ENCODE data around the gene DENND1A.

The DENND1A gene

GRCh38 chr9:123606141-123606540, 323.8 kb downstream of the DENND1A start:
- no peak overlapping the region for H2AFZ ChIP-seq
- H3K79me2 ChIP-seq: no peaks in the 10 kb centered on the region
- H3K9ac ChIP-seq: no peak overlapping the region
- no peaks in the 10 kb centered on the region for H3K9me3 ChIP-seq (ENCODE audit: control insufficient read depth, low read length)
- H3K4me3 ChIP-seq (ENCODE audit: low read depth, low read length): no peak overlapping the region
- no peaks in the 10 kb centered on the region for H3K27me3 ChIP-seq (ENCODE audit: control insufficient read depth, insufficient read depth, low read length)
- H3K27ac ChIP-seq: no peak overlapping the region
- TF ChIP-seq, protein P1, sequence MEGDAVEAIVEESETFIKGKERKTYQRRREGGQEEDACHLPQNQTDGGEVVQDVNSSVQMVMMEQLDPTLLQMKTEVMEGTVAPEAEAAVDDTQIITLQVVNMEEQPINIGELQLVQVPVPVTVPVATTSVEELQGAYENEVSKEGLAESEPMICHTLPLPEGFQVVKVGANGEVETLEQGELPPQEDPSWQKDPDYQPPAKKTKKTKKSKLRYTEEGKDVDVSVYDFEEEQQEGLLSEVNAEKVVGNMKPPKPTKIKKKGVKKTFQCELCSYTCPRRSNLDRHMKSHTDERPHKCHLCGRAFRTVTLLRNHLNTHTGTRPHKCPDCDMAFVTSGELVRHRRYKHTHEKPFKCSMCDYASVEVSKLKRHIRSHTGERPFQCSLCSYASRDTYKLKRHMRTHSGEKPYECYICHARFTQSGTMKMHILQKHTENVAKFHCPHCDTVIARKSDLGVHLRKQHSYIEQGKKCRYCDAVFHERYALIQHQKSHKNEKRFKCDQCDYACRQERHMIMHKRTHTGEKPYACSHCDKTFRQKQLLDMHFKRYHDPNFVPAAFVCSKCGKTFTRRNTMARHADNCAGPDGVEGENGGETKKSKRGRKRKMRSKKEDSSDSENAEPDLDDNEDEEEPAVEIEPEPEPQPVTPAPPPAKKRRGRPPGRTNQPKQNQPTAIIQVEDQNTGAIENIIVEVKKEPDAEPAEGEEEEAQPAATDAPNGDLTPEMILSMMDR (IDR thresholded peaks at IDR 0.05): no peak
- H3K4me2 ChIP-seq (ENCODE audit: low read length): no peak overlapping the region
- H3K4me1 ChIP-seq: no peaks in the 10 kb centered on the region
- H3K36me3 ChIP-seq (ENCODE audit: control insufficient read depth, insufficient read depth, low read length): no peaks in the 10 kb centered on the region

GRCh38 chr9:123605286-123605685, 324.6 kb downstream of the DENND1A start:
- Histone ChIP-seq H3K79me2 (no peaks in the 10 kb centered on the region), H3K36me3 (ENCODE audit: control insufficient read depth, insufficient read depth, low read length) (no peaks in the 10 kb centered on the region), H2AFZ (no peak overlapping the region), H3K9ac (no peak overlapping the region), H3K4me1 (no peaks in the 10 kb centered on the region), H3K4me3 (ENCODE audit: low read depth, low read length) (no peak overlapping the region), H3K27me3 (ENCODE audit: control insufficient read depth, insufficient read depth, low read length) (no peaks in the 10 kb centered on the region), H3K9me3 (ENCODE audit: control insufficient read depth, low read length) (no peaks in the 10 kb centered on the region), H3K4me2 (ENCODE audit: low read length) (no peak overlapping the region), H3K27ac (no peak overlapping the region)
- TF ChIP-seq, protein P1 (IDR thresholded peaks at IDR 0.05): no peak

- H3K79me2 ChIP-seq: no peaks in the 10 kb centered on the region
- H3K9me3 ChIP-seq (ENCODE audit: control insufficient read depth, low read length): no peaks in the 10 kb centered on the region
- TF ChIP-seq, protein P1 (IDR thresholded peaks at IDR 0.05): no peak
- H3K4me1 ChIP-seq: no peaks in the 10 kb centered on the region
- no peak overlapping the region for H2AFZ ChIP-seq
- no peak overlapping the region for H3K27ac ChIP-seq
- no peaks in the 10 kb centered on the region for H3K27me3 ChIP-seq (ENCODE audit: control insufficient read depth, insufficient read depth, low read length)
- no peaks in the 10 kb centered on the region for H3K36me3 ChIP-seq (ENCODE audit: control insufficient read depth, insufficient read depth, low read length)
- H3K4me2 ChIP-seq (ENCODE audit: low read length): no peak overlapping the region
- H3K4me3 ChIP-seq (ENCODE audit: low read depth, low read length): no peak overlapping the region
- H3K9ac ChIP-seq: no peak overlapping the region
Observed at GRCh38 chr9:123604861-123605260, 325.1 kb downstream of the DENND1A start.

DNA sequence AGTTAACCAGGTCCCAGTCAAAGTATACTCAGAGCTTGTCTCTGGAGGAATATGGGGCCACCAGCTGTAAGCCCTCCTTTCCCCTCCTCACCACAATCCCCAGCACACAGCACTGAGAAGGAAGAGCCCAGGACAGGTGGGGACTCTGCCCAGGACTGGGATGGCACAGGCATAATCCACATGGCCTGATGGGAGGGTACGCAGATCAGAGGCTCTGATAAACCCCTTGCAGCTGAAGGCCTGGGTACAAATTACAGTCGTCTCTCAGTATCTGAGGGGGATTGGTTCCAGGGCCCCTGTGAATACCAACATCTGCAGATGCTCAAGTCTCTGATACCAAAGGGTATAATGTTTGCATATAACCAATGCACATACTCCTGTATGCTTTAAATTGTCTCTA, 328.1 kb downstream of the DENND1A start:
- Histone ChIP-seq H3K9ac (no peak overlapping the region), H3K79me2 (no peaks in the 10 kb centered on the region), H3K4me2 (ENCODE audit: low read length) (no peak overlapping the region), H3K27me3 (ENCODE audit: control insufficient read depth, insufficient read depth, low read length) (no peaks in the 10 kb centered on the region), H3K36me3 (ENCODE audit: control insufficient read depth, insufficient read depth, low read length) (no peaks in the 10 kb centered on the region), H3K9me3 (ENCODE audit: control insufficient read depth, low read length) (no peaks in the 10 kb centered on the region), H2AFZ (no peak overlapping the region), H3K27ac (no peak overlapping the region), H3K4me1 (no peaks in the 10 kb centered on the region), H3K4me3 (ENCODE audit: low read depth, low read length) (no peak overlapping the region)
- TF ChIP-seq, protein P1 (IDR thresholded peaks at IDR 0.05): no peak

DNA sequence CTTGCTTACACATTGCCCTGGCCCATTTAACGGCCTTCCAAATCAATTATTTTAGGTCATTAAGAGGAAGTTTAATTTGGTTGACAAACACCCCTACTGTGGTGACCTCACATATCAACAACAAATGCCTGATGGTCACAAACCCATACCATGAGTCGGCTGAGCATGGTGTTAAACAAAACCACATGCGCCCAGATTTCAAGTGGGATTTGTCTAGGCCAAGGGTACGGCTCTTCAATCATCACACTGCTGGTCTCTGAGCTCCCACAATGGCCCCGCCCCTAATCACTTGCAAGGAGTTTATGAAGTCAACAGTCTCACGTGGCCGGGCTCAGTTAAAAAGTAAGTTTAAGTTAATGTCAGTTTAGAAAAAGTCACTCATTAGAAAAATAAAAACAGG, 330.1 kb downstream of the DENND1A start:
- Histone ChIP-seq H3K4me1 (no peaks in the 10 kb centered on the region), H3K36me3 (ENCODE audit: control insufficient read depth, insufficient read depth, low read length) (no peaks in the 10 kb centered on the region), H3K27me3 (ENCODE audit: control insufficient read depth, insufficient read depth, low read length) (no peaks in the 10 kb centered on the region), H3K4me3 (ENCODE audit: low read depth, low read length) (no peak overlapping the region), H3K27ac (no peak overlapping the region), H3K9ac (no peak overlapping the region), H3K4me2 (ENCODE audit: low read length) (no peak overlapping the region), H3K9me3 (ENCODE audit: control insufficient read depth, low read length) (no peaks in the 10 kb centered on the region), H2AFZ (no peak overlapping the region), H3K79me2 (no peaks in the 10 kb centered on the region)
- TF ChIP-seq, protein P1 (IDR thresholded peaks at IDR 0.05): no peak
